Motor neuron (in vitro differentiated cells): ENCODE data around the gene FAM53A. TPM values are rescaled to one million over a fixed set of nuclear protein-coding genes. Genes with fewer than 3 reads are reported as not detected.
A peak's percentile ranks its signal among the peaks of the same experiment; 100 is the strongest.

ENCODE experiments used
- ATAC-seq, 8 experiments: fragments of 200-7000 bp; cut with Tn5 transposase; replicated peaks in 6 of 8; 2 replicates each; pipeline ENCODE4 v1.8.0; 2021; ENCODE audit warnings: mild to moderate bottlenecking in 8 of 8, moderate library complexity in 8 of 8
- H3K27ac ChIP-seq, 2 donors: fragments of 250-450 bp; sonication (Bioruptor Pico); 2 replicates each; pipeline ENCODE4 v1.9.0; 2021; ENCODE audit warnings: antibody characterized with exemption in 2 of 2, mild to moderate bottlenecking in 2 of 2, moderate library complexity in 1 of 2
- H3K4me1 ChIP-seq, 2 donors: fragments of 250-450 bp; sonication (Bioruptor Pico); replicated peaks in 1 of 2; 2 replicates each; pipeline ENCODE4 v1.6.1; 2021; ENCODE audit warnings: antibody characterized with exemption in 2 of 2, mild to moderate bottlenecking in 2 of 2, moderate library complexity in 1 of 2
- H3K4me3 ChIP-seq, 5 donors: fragments of 250-450 bp; sonication (Bioruptor Pico); 2 replicates each; pipeline ENCODE4 v1.9.0; 2021; ENCODE audit warnings: antibody characterized with exemption in 5 of 5, mild to moderate bottlenecking in 5 of 5, moderate library complexity in 4 of 5
- WGBS, 10 experiments: fragments of 450-650 bp; shearing (Covaris generic); methylation state at CpG; one replicate each; pipeline ENCODE4 v1.0.0; 2022; 5-methylcytosine and 5-hydroxymethylcytosine counted together
- in situ Hi-C, 9 experiments: fragments of 400-800 bp; cut with MboI; loops; one replicate each; pipeline ENCODE4 v1.15.0; 2021; ENCODE audit warnings: low sequenced_read_pairs in 9 of 9, low pct_unique_long_range_greater_than_20kb in 2 of 9; ENCODE audit not compliant: unreplicated experiment in 9 of 9
- total RNA-seq, 8 experiments: library from RNA; unstranded; fragments of 300-600 nt; gene quantifications; 2 replicates each; pipeline versions ENCODE4 v1.2.3 to v1.2.4, GENCODE V29; 2022

Gene FAM53A
- total RNA-seq, 8 experiments from 2014 or later: 0.87 to 7.9 (median 2.1) TPM

DNA sequence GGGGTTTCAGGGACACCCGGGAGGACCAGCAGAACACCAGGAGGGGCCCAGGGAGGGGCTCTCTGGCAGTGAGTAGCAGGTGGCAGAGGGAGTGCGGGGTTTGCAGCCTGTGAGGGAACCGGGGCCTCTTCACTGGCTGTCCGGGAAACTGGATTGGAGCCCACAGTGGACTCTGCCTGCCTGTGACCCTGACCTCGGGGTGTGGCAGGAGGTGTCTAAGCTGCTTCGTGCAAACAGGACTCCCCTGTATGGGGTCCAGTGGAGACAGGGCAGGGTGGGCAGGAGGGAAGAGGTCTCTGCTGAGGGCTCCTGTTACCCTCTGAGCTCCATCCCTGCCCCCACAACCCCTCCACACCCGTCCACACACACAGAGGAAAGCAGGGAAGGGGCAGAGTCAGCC is 50.1 kb downstream of the FAM53A start:
- WGBS, 10 experiments: 33 to 43% (median 33%) methylated on average over 1 to 2 of the region's 7 CpGs; no CpG with 5 or more reads in 7 of the 10 experiments
- Histone ChIP-seq H3K27ac (no peak overlapping the region), H3K4me3 (no peak overlapping the region), H3K4me1 (peaks cover 10 to 11% of the 10 kb centered on the region in 2 donors)
- peak in 4 of 8 experiments; percentile 4 to 46 (median 24) for ATAC-seq
- in situ Hi-C loops: loop anchor here in 3 of 9 experiments (25.0 kb wide), 1 partner anchor 272 kb away; no protein-coding TSS in a partner anchor

GRCh38 chr4:1632109-1633104 is 51.7 kb downstream of the FAM53A start:
- 42 to 90% (median 73%) methylated on average over 1 to 18 of the region's 32 CpGs for WGBS, 10 experiments
- Histone ChIP-seq H3K27ac (no peak overlapping the region), H3K4me1 (peaks cover 10 to 11% of the 10 kb centered on the region in 2 donors), H3K4me3 (no peak overlapping the region)
- in situ Hi-C loops: loop anchor here in 3 of 9 experiments (25.0 kb wide), 1 partner anchor 270 kb away; no protein-coding TSS in a partner anchor
- ATAC-seq: no peak

GRCh38 chr4:1631136-1631535 is 53.0 kb downstream of the FAM53A start:
- in situ Hi-C loops: loop anchor here in 3 of 9 experiments (25.0 kb wide), 1 partner anchor 269 kb away; no protein-coding TSS in a partner anchor
- H3K4me3 ChIP-seq: no peak overlapping the region
- H3K4me1 ChIP-seq: peaks cover 10 to 11% of the 10 kb centered on the region in 2 donors
- H3K27ac ChIP-seq: no peak overlapping the region
- 61 to 82% (median 76%) methylated on average over 2 to 5 of the region's 9 CpGs; no CpG with 5 or more reads in 6 of the 10 experiments for WGBS, 10 experiments
- ATAC-seq: no peak

DNA sequence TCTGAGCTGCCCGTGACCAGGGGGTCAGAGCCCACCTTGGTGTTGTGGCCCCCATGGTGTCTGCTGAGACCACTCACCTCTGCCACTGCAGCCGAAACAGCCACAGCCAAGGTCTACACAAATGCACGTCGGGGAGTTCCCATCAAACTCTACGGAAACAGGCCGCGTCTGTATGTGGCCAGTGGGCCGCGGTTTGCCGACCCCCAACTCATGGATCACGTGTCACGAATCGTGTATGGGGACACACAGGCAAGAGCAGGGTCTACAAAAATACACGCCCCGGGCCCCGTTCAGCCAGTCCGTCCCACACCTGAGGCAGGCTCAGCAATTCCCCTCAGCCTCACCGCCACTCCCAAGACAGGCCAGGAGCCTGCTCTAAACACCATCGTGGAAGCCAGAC is 53.8 kb downstream of the FAM53A start:
- H3K4me3 ChIP-seq: no peak overlapping the region
- peaks cover 10 to 11% of the 10 kb centered on the region in 2 donors for H3K4me1 ChIP-seq
- 80 to 100% (median 93%) methylated on average over 1 to 3 of the region's 19 CpGs; no CpG with 5 or more reads in 6 of the 10 experiments for WGBS, 10 experiments
- ATAC-seq: no peak
- H3K27ac ChIP-seq: no peak overlapping the region
- in situ Hi-C loops: loop anchor here in 3 of 9 experiments (25.0 kb wide), 1 partner anchor 268 kb away; no protein-coding TSS in a partner anchor

- ATAC-seq: peak in 3 of 8 experiments; percentile 23 to 69 (median 56)
- in situ Hi-C loops: loop anchor here in 3 of 9 experiments (25.0 kb wide), 1 partner anchor 267 kb away; no protein-coding TSS in a partner anchor
Measured at GRCh38 chr4:1629699-1630083, 54.4 kb downstream of the FAM53A start.

GRCh38 chr4:1628892-1629698 is 55.0 kb downstream of the FAM53A start:
- H3K4me1 ChIP-seq: peaks cover 7 to 12% of the 10 kb centered on the region in 2 donors
- ATAC-seq: peak; percentile 86 to 96 (median 90)
- H3K4me3 ChIP-seq: no peak overlapping the region
- H3K27ac ChIP-seq: no peak overlapping the region
- in situ Hi-C loops: loop anchor here in 3 of 9 experiments (25.0 kb wide), 1 partner anchor 267 kb away; no protein-coding TSS in a partner anchor
- 20 to 50% (median 38%) methylated on average over 1 to 10 of the region's 25 CpGs; no CpG with 5 or more reads in 7 of the 10 experiments for WGBS, 10 experiments

More at GRCh38 chr4:1629699-1630083, 54.4 kb downstream of the FAM53A start:
- peaks cover 10 to 11% of the 10 kb centered on the region in 2 donors for H3K4me1 ChIP-seq
- H3K27ac ChIP-seq: no peak overlapping the region
- WGBS, 10 experiments: 100% methylated on average over 1 of the region's 10 CpGs; no CpG with 5 or more reads in 9 of the 10 experiments
- H3K4me3 ChIP-seq: no peak overlapping the region

GRCh38 chr4:1627417-1628313 is 56.4 kb downstream of the FAM53A start:
- ATAC-seq: no peak
- in situ Hi-C loops: loop anchor here in 3 of 9 experiments (25.0 kb wide), 1 partner anchor 265 kb away; no protein-coding TSS in a partner anchor
- H3K27ac ChIP-seq: no peak overlapping the region
- H3K4me1 ChIP-seq: peaks cover 0 to 14% of the 10 kb centered on the region in 2 donors
- WGBS, 10 experiments: 60% methylated on average over 1 of the region's 16 CpGs; no CpG with 5 or more reads in 9 of the 10 experiments
- H3K4me3 ChIP-seq: no peak overlapping the region

- peaks cover 0 to 17% of the 10 kb centered on the region in 2 donors for H3K4me1 ChIP-seq
- 96% methylated on average over 4 of the region's 9 CpGs; no CpG with 5 or more reads in 9 of the 10 experiments for WGBS, 10 experiments
- no peak overlapping the region for H3K27ac ChIP-seq
- in situ Hi-C loops: loop anchor here in 3 of 9 experiments (25.0 kb wide), 1 partner anchor 265 kb away; no protein-coding TSS in a partner anchor
- ATAC-seq: no peak
- H3K4me3 ChIP-seq: no peak overlapping the region
Measured at GRCh38 chr4:1626941-1627340, 57.2 kb downstream of the FAM53A start.

GRCh38 chr4:1626151-1626550 is 58.0 kb downstream of the FAM53A start:
- WGBS, 10 experiments: 97 to 100% methylated on average over 1 to 5 of the region's 16 CpGs; no CpG with 5 or more reads in 8 of the 10 experiments
- peaks cover 0 to 17% of the 10 kb centered on the region in 2 donors for H3K4me1 ChIP-seq
- no peak overlapping the region for H3K4me3 ChIP-seq
- no peak for ATAC-seq
- in situ Hi-C loops: loop anchor here in 3 of 9 experiments (25.0 kb wide), 1 partner anchor 264 kb away; no protein-coding TSS in a partner anchor
- no peak overlapping the region for H3K27ac ChIP-seq

- in situ Hi-C loops: loop anchor here in 3 of 9 experiments (25.0 kb wide), 1 partner anchor 263 kb away; no protein-coding TSS in a partner anchor
- WGBS, 10 experiments: 40 to 83% (median 80%) methylated on average over 1 of the region's 23 CpGs; no CpG with 5 or more reads in 7 of the 10 experiments
- Histone ChIP-seq H3K4me1 (peaks cover 0 to 17% of the 10 kb centered on the region in 2 donors), H3K27ac (no peak overlapping the region), H3K4me3 (no peak overlapping the region)
- ATAC-seq: no peak
Measured at GRCh38 chr4:1625600-1626138, 58.4 kb downstream of the FAM53A start.

GRCh38 chr4:1624519-1624910 is 59.6 kb downstream of the FAM53A start:
- ATAC-seq: no peak
- in situ Hi-C loops: no loop called here
- Histone ChIP-seq H3K4me1 (peaks cover 0 to 17% of the 10 kb centered on the region in 2 donors), H3K27ac (no peak overlapping the region), H3K4me3 (no peak overlapping the region)
- WGBS, 10 experiments: 60 to 90% (median 80%) methylated on average over 1 to 4 of the region's 12 CpGs; no CpG with 5 or more reads in 7 of the 10 experiments
